HG02763 (cell line): ENCODE data around the gene C1orf87.

ENCODE experiments used
- ATAC-seq: cut with Tn5 transposase; IDR thresholded peaks from one replicate; pipeline ENCODE4 v1.9.1; 2021; ENCODE audit warnings: mild to moderate bottlenecking, moderate library complexity; ENCODE audit not compliant: unreplicated experiment

The C1orf87 gene, protein sequence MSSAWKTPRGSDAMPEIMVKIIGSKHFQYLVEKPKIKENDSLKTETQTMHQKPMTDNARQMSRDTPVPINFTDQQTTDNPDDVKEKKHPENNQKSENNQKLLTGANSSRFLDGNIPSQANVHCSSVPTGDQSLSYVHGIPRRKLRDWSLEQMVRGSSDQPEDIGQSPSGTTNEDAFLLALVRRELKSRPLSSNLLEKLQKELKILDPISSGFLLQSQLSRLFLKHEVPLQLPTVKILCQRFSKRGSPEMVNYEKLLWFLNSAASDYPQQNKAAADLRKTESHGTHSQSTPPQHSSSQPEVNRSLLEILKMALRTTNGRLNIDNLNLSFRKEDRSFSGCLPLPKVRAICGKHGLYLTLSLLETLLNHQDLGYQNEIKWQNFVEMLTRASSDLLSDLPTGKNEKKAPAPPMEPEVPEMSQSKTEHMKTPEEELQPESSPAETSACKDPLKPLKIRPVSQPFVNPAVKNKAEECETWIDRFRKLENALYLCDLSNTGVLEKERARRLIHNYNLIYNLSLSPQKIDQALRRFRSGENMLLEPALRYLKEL

DNA sequence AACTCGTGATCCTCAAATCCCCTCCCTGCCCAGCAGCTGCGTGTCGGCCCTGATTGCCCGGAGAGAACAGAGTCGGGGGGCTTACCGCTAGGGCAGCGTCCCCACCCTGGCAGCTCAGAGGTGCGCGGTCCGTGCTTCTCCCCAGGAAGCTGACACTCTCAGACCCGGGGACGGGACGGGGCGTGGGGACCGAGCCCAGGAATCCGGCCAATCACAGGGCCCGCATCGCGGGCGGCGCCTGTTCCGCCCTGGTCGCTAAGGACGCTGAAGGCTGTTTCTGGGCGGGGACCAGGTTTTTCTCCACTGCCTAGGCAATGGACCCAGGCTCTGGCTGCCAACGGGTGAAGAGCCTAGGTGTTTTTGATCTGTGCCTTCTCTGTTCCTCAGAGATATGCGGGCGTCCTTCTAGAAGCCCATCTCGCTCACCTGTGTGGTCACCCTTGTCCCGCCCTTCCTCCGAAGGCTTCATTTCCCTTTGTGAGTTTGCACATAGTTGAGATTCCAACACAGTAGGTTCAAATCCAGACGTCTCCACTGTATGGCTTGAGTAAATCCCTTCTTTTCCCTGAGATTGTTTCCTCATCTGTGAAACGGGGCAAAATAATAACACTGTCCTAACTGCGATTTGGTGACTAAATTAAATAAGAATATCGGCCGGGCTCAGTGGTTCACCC lies at the start of gene C1orf87:
TSS of gene C1orf87 (minus strand) at position 166 of the 674 bp plus-strand sequence. CDS start 1,127 bp downstream, outside the sequence.
- ATAC-seq, result no peak

GRCh38 chr1:60118085-60118484 lies 44.5 kb upstream of the C1orf87 start:
- no peak for ATAC-seq

DNA sequence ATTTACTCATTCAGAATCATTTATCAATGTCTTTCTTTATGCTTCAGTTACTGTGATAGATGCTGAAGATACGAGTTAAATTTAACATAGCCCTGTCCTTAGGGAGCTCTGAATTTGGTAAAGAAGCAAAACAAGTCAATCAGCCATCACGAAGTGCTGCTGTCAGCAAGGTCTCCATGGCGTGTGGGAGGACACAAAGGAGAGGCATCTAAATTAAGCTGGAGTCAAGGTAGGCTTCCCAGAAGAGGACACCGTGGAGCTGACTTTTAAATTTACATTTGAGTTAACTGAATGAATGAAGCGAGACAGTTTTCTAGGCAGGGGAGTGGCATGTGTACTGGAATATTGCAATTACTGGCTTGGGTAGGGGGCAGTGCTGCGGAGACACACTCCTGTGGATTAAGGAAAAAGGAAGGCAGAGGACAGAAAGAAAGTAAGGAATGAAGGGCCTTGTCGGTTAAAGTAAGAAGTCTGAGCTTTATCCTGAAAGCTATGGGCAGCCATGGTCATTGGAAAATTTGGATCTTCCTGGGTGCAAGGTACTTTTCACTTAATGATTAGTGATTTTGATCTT lies 41.3 kb upstream of the C1orf87 start:
- no peak for ATAC-seq

DNA sequence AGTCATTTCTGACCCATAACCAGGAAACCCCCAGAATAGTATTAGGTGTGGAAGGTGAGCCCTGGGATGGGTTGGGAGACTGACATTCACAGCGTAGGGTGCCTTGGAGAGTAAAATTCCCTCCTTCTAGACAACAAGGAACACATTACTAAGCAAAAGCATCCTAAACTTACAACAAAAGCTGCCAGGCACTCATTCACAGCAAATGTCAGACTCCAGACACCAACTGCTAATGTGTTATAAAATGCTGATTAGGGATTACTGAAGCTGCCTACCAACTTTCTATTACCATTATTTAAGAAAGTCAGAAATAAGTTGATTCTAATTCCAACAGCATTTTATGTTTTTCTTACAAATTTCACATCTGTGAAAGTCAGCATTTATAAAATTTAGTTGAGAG lies 40.0 kb upstream of the C1orf87 start:
- ATAC-seq, result no peak

DNA sequence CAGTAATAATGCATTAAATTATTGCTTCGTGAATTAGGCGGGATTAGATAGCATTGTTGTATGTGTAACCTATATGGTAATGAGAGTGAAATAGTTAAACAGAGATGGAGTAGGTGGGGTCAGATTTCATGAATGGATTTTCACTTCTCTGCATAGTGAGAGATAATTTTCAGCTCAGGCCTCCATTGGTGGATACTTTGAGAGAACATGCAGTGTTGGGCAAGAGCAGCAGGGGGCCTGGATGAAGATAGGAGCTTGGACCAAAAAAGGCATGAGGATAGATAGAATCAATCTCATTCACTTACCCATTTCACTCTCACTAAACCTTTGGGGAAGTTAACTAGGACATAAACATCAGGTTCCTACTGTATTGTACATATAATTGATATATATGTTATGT lies 39.5 kb upstream of the C1orf87 start:
- ATAC-seq, result no peak

DNA sequence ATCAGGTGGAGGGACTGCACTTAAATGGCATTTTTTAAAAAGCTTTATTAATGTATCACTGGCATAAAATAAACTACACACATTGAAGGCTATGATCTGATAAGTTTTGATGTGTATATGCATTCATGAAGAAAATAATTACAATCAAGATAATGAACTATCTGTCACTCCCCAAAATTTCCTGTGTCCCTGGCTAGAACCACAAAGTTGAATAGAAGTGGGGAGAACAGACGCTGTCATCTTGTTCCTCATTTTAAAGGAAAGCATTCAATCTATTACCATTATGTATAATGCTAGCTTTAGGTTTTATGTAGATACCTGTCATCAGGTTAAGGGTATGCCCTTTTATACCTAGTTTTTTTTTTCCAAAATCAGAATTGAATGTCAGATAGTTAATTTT lies 38.1 kb upstream of the C1orf87 start:
- no peak for ATAC-seq

- no peak for ATAC-seq
Observed at GRCh38 chr1:60111118-60111517, 37.5 kb upstream of the C1orf87 start.

DNA sequence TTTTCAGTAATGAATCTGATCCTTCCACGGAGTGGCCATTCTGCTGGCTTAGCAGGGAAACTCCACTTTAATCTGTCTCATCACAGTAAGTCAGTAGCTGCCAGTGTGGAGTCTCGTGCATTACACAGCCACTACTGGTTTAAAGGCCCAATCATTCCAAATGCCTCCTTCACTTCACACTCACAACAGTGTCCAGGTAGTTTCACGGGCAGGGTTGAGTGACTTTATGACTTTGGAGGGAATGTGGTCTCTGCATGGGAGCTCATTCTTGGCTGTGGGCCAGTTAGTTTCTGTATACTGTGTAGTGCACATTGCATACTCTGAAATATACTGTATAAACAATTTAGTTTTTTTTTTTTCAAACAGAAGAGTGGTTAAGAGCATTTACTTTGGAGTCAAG lies 34.6 kb upstream of the C1orf87 start:
- ATAC-seq, result no peak

DNA sequence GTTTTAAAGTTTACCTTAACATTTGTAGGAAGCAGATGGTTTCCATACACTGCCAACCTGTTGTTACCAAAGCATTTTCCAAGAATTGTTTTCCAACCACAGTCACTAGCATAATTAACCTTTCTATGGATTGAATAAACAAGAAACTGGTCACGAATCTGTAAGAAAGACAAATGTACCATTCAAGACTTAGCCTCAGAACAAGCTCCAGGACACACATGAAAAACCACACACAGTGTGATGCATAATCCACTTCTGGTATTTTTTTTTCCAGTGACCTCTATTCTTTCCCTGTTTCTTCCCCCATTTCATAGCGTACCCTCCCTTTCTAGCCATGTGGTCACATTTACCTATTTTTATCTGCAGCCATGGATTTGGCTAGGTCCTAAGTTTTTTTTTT lies 29.6 kb upstream of the C1orf87 start:
- no peak for ATAC-seq

DNA sequence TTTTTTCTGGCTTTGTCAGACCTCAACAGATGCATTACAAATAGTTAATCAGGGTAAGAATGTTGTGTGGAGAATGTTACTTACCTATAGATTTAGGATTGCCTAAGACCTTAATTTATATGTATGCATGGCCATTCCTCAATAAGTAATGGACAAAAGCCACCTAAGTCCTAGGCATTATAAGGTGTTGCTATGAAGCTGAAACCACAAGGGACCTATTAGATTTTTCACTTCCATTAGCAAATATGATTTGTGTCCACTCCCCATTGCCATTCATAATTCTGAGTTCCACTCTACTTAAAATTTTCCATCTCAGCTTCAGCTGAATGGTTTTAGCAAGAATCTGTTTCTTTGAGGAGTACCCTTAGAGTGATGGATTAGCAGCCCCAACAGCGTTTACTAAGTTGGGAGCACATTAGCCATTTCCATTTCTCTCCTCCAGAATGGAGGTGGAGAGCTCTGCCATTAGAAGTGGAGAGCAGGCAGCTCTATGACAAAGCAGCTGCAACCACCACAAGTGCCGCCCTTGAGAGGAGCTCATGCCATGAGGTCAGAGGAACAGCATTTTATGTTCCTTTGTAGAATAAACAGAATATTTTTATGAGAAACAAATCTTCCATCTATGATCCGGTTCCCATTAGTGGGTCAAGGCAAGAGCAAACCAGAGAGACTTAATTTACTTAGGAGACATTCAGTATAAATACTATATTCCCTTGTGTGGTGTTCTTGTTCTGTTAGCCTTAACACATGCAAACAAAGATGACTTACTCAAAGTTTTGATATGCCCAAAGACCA lies 28.9 kb upstream of the C1orf87 start:
- no peak for ATAC-seq

DNA sequence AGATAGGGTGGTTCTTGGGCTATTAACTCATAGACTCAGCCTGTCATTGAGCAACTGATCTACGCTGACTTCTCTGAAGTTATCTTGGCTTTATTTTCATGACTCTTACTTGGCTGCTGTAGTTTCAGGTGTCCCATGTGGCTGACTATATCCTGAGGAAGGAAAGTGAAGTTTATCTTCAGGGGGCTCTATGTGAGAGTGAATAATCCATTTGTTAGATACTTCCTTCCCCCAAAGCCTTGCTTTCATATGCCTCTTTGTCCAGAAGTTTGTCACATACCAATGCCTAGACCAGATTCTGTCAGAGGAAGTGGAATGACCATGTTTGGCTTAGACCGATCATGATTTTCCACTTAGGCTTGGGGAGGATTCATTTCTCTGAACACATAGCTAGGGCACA lies 27.9 kb upstream of the C1orf87 start:
- no peak for ATAC-seq

DNA sequence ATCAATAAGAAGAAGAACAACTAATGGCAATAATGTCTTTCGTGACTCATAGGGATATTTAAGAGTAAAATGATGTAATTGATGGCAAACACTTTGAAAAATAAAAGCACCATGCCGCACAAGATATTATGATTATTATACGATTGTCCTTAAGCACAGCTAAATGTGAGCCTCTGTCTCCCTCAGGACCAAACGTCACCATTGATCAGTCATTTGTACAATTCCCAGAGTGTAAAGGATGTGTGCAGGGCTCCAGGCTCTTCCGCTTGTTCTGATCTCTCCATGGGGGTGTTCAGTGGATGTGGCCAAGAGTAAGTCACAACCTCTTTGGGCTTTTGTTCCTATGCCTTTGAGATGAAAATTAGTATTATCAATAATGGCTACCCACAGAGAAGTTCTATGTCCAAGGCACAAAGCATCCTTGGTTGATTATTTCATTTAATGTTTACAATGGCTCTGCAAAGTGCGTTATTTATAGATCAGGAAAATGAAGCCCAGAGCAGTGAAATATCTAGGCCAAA lies 17.7 kb upstream of the C1orf87 start:
- ATAC-seq, result no peak

DNA sequence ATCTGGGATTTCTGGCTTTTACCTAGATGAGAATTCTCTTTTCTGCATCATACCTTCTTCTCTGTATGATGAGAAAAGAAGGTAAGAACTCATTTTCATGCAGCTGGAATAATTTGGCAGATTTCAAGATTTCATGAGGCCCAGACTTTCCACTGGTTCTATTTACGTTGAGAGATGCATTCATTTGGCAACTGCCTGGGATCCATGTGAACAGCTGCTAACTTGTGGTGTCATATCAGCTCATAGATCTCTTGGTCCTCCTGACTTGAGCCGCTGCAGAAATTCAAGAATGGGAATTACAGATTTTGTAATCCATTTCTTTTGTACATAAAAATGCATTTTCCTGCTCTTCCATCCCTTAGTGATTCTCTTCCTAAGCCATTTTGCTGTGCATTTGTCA lies 17.1 kb upstream of the C1orf87 start:
- no peak for ATAC-seq

DNA sequence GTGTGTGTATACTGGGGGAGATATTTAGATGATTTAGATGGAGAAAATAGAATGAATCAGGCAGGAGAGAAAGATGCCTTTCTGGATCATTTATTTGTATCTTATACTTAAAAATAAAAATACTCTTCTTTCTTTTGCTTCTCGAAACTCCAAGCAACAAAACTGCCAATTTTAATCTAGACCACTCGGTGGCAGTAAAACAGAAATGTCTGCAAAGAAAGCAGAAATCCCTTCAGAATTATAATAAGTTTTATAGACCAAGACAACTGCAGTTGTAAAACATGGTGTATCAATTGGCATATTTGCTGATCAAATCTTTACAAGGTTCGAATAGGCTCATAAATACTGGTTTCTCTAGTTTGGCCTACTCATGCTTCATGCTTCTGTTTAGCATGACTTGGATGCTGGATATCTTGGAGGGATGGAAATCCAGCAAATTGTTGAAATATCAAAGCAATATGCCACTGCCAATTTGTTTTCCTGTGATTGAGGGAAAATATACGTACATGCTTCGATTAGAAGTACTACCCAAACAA lies 15.1 kb upstream of the C1orf87 start:
- ATAC-seq, result no peak

GRCh38 chr1:60087681-60088080 lies 14.1 kb upstream of the C1orf87 start:
- ATAC-seq, result no peak

GRCh38 chr1:60078182-60078581 lies 4.6 kb upstream of the C1orf87 start:
- no peak for ATAC-seq

GRCh38 chr1:60071296-60071695 lies 2.3 kb downstream of the C1orf87 start:
- no peak for ATAC-seq

- no peak for ATAC-seq
Observed at GRCh38 chr1:60069691-60070090, 3.9 kb downstream of the C1orf87 start.

- no peak for ATAC-seq
Observed at GRCh38 chr1:60068393-60069045, 5.1 kb downstream of the C1orf87 start.

DNA sequence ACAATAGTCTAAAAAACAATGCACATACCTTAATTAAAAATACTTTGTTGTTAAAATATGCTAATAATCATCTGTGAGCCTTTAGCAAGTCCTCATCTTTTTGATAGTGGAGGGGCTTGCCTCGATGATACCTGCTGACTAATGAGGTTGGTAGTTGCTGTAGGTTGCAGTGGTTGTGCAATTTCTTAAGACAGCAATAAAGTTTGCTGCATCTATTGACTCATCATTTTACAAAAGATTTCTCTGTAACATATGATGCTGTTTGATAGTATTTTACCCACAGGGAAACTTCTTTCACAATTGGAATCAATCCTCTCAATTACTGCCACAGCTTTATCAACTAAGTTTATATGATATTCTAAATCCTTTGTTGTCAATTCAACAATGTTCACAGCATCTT lies 7.6 kb downstream of the C1orf87 start:
- no peak for ATAC-seq
